Measurements from ENCODE around the gene LRRK2.
"Not testable (repeated sequence)": the region's sequence is repeated elsewhere in the genome, so short reads cannot be mapped to it uniquely, and the experiment has no call there.

The LRRK2 gene

DNA sequence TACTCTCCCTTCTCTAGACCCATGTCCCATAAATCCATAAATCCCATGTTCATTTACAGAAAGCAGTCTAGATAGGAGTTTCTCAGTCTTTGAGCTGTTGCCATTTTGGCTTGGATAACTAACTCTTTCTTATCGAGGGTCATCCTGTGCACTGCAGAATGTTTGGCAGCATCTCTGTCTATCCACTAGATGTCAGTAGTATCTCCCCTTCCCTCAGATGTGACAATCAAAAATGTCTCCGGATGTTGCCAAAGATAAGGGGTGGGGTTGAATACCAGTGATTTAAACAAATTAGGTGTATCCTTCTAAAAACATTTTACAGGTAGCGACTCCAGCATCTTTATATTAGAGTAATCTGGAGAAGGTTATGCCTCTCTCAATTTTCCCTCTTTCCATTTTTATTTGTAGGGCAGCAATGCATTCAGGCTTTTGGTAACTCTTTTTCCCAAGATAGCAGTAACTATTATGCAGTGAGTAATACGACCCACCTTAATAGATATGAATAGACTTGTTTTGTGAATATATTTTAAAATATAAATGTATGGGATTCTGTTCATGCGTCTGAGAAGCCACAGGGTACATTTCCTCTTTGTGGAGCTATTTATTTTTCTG is 100.7 kb downstream of the LRRK2 start:
- DNase-seq = no peak

DNA sequence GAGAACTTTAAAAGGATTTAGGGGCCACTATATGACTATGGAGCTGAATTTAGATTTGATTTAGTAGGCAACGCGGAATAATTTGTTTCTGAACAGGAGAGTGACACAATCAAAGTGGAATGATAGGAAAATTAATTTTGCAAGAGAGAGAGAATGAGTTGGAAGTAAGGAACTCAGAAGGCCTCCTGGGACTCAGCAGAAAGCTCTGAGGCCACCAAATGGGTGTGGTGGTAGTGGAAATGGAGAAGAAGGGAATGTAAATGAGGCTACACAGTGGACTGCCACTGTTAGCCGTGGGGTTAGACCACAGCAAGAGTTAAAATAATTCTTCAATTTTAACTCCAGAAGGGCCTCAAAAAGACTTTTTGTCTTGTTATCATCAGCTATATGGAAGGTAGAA is 102.7 kb downstream of the LRRK2 start:
- no peak for DNase-seq

DNA sequence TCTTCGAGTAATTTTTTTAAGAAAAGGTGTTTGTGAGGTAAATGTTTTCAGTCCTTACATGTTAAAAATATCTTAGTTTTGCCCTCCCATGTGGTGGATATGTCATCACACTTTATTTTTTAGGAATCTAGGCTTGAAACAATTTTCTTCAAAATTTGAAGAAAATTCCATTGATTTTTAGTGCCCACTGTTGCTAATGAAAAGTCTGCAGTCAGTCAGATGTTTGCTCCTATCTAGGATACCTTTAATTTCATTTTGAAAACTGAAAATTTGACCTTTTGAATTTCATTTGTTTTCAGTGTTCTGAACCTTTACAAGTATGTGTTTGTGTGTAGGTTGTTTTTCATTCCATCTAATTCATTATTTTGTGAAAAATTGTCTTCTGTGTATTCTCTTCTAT is 105.4 kb downstream of the LRRK2 start:
- DNase-seq = no peak

DNA sequence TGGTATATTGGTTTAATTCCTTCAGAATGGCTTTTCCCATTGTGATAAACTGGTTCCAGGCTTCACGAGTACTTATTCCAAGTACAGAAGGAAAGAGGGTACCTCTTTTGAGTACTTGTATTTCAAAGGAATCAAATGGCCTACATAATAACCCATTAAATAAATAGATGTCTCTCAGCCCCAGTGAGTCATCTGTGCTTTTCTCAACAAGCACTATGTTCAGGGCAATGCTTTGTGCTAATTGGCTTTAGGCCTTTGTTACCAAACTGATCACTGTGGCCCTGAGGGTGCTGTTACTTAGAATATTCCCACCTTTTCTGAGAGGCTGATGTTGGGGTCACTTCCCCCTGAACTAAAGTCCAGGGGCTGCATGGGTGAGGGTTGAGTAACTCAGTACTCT is 107.1 kb downstream of the LRRK2 start:
- DNase-seq = no peak

DNA sequence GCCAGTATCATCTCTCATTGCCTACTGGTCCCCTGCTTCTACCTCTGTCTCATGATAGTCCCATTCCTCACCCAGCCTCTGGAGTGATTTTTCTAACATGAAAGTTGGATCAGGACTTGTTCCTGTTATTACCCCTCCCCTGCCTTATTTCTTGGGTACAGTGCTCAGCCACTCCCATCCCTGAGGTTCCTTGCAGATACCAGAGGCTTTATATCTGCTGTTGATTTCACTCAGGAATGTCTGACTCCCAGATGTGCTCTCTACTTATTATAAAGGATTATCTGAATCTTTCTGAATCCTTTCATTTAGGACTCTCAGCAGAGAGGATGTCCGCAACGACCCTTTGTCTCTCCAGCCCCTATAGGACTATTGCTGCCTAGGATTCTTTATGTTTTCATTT is 111.2 kb downstream of the LRRK2 start:
- DNase-seq = no peak

DNA sequence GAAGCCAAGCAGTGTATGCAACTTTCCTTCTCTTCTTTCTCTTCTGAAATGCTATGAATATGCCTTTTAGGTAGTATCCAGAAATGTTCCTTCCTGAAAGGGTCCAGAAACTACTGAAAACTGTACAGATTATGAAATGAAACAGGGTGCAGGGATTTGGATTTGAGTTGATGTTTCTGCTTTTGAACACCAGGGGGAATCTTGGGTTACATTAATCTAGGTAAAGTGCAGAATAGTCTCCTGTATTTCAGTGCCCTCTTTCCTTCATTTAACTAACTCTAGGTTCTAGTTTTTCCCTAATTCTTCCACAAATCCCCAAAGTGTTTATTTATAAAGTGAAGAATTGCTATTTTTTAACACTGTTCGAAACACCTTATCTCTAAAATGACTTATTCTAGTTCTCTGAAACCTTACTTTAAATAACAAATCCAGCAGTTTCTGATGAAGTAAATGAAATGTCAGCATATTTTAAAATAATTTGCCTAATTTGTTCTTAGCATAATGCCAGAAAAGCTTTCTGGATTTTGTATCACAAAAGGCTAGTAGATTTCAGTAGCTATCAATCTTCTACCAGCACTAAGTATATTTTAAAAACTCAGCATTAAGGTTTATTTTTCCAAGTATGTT is 111.9 kb downstream of the LRRK2 start:
- DNase-seq = no peak

DNA sequence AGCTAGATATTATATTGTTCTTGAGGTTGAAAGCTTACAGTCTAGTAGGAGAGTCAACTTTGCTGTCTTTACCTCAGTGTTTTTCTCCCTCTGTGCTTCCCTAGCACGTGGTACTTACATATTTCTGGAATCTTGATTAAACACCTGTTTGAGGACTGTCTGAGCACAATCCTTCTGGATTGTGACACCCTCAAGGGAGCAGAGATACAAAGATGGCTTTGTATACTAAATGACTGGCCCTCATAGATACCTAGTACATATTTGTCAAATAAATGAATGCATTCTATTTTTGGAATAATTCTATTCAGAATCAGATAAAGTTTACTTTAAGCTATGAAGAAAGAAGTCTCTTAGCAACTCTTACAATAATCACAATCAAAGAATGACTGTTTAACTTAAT is 113.3 kb downstream of the LRRK2 start:
- no peak for DNase-seq

DNA sequence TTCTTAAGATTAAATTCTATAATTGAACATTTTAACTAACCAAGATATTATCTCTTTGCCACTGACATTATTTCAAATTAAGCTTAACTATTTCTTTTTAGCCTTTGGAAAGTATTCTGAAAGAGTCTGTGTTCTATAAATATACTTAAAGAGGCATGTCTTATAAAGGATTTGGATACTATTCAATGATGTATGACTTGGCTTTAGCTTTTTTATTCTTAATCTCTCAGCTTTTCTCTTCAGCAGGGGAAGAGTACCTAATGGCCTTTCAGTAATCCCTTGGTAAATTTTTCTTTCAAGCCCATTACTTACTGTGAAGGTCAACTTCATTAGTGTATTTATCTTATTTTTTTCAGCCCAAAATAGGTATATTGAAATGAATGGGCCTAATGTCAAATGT is 113.8 kb downstream of the LRRK2 start:
- DNase-seq = no peak

DNA sequence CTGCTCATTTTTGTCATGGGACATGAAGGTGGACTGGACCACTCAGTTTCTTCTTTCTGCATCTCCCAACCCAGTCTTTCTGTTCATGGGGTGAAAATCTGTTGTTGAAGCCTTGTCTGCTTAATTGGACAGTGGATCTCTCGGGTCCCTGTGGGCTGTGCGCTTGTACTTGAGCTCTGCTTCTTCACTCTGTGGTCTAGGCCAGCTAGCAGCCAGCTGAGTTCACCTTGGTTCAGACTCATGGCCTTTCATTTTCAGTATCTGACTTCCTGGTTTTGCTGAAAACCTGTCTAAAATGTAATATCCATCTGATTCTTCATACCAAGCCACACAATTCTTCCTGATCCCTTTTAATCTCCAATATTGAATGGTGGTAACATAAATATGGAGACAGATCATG is 117.2 kb downstream of the LRRK2 start:
- DNase-seq = no peak

DNA sequence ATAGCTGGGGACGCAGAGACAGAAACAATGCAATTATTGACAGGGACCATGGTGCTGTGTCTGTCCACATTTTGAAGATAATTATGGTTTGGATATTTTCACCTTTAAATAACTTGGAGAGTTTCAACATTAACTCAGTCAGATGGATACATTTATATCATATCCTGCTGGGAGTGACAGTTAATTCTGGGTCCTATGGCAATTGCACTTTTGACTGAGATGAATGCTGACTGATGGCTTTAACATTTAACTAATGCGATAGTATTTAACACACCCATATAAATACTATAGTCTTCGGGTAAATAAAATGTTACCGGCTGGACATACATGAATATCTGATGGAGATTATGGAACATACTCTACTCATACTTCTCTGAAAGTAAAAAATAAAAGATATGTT is 118.3 kb downstream of the LRRK2 start:
- DNase-seq = no peak

DNA sequence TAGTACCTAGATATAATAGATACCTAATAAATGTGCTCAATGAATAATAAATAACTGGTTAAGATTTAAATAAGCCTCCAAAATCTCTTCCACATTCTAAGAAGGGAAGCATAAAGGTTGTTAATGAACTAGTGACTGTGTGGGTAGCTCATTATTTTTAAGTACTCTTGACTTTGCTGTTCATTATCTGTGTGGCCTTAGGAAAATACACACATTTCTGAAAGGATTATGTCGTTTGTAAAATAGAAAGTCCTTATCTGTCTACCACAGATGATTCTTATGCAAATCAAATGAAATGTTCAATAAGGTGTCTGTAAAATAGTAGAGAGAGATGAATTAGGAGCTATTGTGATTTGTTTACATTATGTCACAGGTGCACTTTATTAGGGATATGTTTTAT is 119.5 kb downstream of the LRRK2 start:
- DNase-seq = no peak

DNA sequence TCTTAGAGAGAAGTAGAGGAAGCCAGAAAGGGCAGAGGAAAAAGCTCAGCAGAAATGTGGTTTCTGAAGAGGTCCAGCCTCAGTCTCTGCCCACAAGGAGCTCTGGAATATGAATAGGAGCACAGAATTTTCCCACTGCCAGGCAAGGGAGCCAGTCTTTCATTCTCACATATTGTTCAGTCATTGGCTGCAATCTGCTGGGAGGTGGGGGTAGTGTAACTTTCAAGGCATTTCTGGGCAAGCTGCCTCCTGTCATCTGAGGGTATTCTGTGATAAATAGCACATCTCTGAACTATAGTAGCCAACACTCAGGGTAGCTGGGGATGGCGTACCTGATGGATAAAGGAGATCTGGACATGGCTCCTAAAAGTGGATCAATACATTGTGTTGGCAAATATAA is 127.2 kb downstream of the LRRK2 start:
- DNase-seq = no peak

DNA sequence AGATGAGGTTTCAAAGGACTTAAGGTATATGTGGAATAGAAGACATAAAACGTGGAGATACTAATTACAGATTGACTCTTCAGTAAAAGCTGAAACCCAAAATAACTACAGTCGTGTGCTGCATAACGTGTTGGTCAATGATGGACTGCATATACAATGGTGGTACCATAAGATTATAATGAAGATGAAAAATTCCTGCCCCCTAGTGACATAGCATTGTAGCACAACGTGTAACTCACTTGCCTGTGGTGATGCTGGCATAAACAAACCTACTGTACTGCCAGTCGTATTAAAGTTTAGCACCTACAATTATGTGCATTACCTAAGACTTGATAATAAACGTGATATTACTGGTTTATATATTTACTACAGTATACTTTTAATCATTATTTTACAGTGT is 150.3 kb downstream of the LRRK2 start:
- DNase-seq = no peak

DNA sequence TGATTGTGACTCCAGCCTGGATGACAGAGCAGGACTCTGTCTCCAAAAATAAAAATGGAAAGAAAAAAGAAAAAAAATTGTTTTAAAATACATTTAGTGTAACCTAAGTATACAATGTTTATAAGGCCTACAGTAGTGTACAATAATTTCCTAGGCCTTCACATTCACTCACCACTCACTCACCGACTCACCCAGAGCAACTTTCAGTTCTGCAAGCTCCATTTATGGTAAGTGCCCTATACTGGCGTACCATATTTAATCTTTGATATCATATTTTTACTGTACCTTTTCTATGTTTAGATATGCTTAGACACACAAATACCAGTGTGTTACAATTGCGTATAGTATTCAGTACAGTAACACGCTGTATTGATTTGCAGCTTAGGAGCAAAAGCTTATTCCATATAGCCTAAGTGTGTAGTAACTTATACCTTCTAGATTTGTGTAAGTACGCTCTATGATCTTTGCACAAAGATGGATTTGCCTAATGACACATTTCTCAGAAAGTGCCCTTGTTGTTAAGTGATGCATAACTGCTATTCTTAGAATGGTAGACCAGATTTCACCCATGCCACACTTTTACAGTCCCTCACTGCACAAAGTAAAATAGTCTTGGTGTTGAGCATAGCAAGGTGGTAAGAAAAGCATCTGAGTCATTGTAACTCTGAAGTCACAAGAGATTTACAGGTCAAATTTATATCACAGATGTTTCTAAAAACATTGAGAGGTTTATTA is 151.9 kb downstream of the LRRK2 start:
- DNase-seq = no peak

DNA sequence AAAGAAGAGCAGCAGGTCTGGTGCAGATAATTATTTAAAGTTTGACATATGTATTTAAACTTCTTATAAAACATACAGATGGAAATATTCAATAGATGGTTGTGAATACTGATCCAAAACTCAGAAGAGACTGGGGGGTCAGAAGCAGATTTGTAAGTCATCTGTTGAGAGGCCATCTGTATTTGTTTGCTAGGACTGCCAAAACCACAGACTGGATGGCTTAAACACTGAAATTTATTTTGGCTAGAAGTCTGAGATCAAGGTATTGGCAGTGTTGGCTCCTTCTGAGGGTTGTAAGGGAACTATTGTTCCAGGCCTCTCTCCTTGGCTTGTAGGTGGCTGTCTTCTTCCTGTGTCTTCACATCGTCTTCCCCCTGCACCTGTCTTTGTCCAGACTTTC is 153.9 kb downstream of the LRRK2 start:
- no peak for DNase-seq

DNA sequence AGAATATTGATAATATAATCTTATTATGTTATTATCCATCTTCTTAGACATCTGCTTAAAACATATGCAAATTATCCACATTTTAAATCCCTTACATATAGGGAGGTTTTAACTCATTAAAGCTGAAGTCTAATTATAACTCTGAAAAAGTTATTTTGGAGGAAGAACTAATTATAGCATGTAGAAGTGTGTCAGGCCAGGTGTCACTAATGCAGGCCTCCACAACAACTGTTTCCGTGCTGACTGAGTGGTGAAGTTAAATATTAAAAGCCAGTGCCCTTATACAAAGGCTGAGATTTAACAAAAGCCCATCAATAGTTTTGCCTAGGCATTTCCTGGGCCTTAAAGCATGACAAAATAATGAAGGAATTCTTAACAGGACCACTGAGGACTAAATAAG is 157.4 kb downstream of the LRRK2 start:
- DNase-seq = no peak

DNA sequence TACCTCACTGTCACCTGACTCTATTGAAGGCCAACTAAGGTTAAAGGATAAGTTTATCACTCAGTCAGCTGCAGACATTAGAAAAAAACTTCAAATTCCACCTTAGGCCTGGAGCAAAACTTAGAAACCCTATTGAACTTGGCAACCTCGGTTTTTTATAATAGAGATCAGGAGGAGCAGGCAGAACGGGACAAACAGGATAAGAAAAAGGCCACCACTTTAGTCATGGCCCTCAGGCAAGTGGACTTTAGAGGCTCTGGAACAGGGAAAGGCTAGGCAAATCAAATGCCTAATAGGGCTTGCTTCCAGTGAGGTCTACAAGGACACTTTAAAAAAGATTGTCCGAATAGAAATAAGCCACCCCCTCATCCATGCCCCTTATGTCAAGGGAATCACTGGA is 162.5 kb downstream of the LRRK2 start:
- DNase-seq = not testable (repeated sequence)

DNA sequence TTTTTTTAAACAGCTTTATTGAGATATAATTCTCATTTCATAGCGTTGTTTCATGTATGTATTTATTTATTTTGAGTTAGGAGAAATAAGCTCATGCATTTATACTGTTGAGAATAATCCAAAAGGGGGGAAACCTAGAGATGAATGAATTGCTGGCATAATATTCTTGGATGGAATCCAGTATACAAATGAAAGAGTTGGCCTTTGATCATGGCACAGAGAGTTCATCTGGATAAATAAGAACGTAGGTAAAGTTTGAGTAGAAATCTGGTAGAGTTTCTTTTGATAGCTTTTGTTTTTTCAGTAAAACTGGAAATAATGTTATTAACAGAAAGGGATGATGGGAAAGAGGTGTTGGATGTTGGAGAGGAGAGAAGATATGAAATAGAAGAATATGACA is 166.2 kb downstream of the LRRK2 start:
- no peak for DNase-seq

DNA sequence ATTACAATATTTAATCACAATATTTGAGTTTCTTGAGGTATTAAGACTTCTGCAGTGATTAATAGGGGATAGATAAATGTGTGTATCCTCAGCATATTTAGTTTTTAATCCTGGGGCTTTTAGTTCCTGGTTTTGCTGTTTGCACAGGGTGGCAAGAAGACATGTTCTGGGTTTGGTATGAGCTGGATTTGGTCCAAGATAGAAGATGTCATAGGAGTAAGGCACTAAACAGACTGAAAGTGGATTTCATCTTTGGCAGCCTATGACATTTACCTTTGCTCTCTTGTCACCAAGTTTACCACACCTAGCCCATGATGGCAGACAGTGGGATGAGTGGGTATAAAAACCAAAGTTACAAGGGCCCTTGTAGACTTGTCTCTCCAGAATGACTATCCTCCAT is 168.2 kb downstream of the LRRK2 start:
- no peak for DNase-seq

DNA sequence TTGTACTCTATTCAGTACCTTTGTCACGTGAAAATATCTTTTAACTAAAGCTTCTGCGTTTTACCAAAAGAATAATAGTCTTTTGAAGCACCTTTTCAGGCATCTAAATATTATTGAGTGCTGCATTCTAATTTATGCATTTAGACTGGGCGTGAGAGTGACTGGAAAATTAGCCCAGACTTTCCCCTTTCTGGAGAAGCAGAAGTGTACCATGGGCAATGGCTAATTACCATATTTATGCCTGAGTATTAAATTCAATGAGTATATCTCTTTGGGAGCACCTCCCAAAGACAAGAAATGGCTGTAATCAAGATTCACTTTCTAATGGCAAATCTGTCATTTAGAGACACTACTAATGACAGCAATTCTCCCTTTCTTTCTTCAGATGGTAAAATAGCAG is 174.9 kb downstream of the LRRK2 start:
- no peak for DNase-seq

DNA sequence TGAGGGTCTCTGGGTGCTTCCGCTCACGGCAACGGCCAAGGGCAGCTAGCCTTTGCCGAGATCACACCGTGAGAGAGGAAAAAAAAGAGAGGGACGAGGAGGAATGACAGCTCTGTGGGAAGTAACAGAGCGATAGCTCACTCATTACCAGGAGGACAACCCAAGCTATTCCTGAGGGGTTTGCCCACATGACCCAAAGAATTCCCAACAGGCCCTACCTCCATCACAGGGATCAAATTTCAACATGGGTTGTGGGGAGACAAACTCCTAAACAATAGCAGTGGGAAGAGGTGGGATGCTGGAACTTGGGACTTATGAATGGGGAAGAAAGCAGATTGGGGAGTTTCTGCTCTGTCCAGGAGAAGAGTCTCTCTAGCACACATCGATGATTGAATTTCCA is 180.6 kb downstream of the LRRK2 start:
- no peak for DNase-seq

Measured in NCI-H1436 (cell line).